ENCODE data around the gene CDT1.

DNA sequence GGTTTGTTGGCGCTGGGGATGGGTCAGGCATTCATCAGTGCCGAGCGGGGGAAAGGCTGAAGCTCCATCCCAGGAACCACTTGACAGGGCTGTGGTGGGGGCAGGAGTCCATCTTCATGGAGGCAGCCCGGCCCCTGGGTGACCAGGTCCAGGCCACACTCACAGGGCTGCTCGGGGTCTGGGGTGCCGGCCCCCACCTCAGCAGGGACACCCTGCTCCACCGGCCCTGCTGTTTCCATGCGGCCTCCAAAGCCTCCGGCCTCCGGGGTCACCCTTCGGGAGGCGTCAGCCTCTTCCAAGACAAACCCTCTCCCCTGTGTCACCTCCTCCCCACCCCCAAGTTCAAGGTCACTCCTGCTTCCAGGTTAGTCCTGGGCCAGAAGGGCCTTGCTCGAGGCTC, 31.1 kb downstream of the CDT1 start:
- TF ChIP-seq CTCF (IDR thresholded peaks at IDR 0.05; ENCODE audit: poor library complexity) (no peak), EZH2 (IDR thresholded peaks at IDR 0.05; ENCODE audit: borderline replicate concordance) (no peak), EZH2phosphoT487 (IDR thresholded peaks at IDR 0.05; ENCODE audit: low read depth, severe bottlenecking, unreplicated experiment) (no peak)
